SJCRH30 (cell line): Measurements from ENCODE around the gene GLRX3. TPM values are rescaled to one million over a fixed set of nuclear protein-coding genes. Genes with fewer than 3 reads are reported as not detected.

Experiments used
- DNase-seq, 2 experiments: peaks; one replicate each; pipeline ENCODE4 v3.0.0-alpha.2; 2015 to 2020
- H3K27ac ChIP-seq: fragments of 250-450 bp; sonication (Bioruptor Pico); 2 replicates; pipeline ENCODE4 v1.5.1; 2020; ENCODE audit warnings: mild to moderate bottlenecking, moderate library complexity
- H3K27me3 ChIP-seq: fragments of 250-450 bp; sonication (Bioruptor Pico); 2 replicates; pipeline ENCODE4 v1.5.1; 2020; ENCODE audit warnings: mild to moderate bottlenecking, moderate library complexity
- H3K36me3 ChIP-seq: fragments of 250-450 bp; sonication (Bioruptor Pico); 2 replicates; pipeline ENCODE4 v1.5.1; 2020; ENCODE audit warnings: mild to moderate bottlenecking, moderate library complexity
- H3K4me1 ChIP-seq: fragments of 250-450 bp; sonication (Bioruptor Pico); 2 replicates; pipeline ENCODE4 v1.5.1; 2020; ENCODE audit warnings: mild to moderate bottlenecking, moderate library complexity
- H3K4me3 ChIP-seq: fragments of 250-450 bp; sonication (Bioruptor Pico); 2 replicates; pipeline ENCODE4 v1.5.1; 2020; ENCODE audit warnings: mild to moderate bottlenecking, moderate library complexity
- H3K9me3 ChIP-seq: fragments of 250-450 bp; sonication (Bioruptor Pico); replicated peaks from 2 replicates; pipeline ENCODE4 v1.5.1; 2020; ENCODE audit warnings: mild to moderate bottlenecking, moderate library complexity
- total RNA-seq: library from RNA; depleted of rRNA; stranded (reverse); fragments of >200 nt; shearing (Covaris generic); gene quantifications from 2 replicates; pipeline ENCODE4 v1.2.3, GENCODE V29; 2014

GLRX3 gene
- total RNA-seq, 1 experiment from 2014 or later: 128 TPM

DNA sequence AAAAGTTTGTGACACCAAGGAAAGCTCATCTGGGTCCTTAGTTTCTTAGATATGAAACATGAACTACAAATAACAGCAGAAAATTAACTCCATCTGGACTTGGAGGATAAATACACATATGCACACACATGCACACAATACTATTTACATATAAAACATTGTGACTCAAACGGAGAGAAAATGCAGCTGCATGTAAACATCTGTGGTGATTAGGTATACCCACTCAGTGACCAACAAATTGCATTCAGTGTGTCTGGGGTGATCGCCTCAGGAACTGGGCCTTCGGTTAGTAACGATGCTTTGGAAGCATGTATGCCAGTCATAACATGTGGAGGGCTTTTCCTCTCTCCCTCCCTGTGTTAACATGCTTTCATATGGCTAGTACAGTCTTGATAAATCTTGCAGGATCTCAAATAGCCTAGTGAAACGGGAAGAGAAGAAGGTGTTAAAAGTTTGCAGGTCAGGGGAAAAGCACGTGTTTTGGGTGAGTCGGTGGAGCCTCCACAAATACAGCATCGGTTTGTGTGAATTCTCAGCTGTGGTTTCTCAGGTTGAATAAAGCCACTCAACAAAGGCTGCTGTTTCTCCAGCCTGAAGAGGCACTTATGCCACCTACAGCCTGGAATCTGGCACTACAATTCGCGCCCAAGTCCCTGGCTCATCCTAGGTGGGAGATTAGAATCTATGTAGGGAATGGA lies 8.7 kb upstream of the GLRX3 start:
- Histone ChIP-seq H3K9me3 (no peaks in the 10 kb centered on the region), H3K36me3 (no peaks in the 10 kb centered on the region), H3K4me1 (no peaks in the 10 kb centered on the region), H3K27ac (no peak overlapping the region), H3K4me3 (no peak overlapping the region), H3K27me3 (no peaks in the 10 kb centered on the region)
- peak; percentile 49 to 77 for DNase-seq

DNA sequence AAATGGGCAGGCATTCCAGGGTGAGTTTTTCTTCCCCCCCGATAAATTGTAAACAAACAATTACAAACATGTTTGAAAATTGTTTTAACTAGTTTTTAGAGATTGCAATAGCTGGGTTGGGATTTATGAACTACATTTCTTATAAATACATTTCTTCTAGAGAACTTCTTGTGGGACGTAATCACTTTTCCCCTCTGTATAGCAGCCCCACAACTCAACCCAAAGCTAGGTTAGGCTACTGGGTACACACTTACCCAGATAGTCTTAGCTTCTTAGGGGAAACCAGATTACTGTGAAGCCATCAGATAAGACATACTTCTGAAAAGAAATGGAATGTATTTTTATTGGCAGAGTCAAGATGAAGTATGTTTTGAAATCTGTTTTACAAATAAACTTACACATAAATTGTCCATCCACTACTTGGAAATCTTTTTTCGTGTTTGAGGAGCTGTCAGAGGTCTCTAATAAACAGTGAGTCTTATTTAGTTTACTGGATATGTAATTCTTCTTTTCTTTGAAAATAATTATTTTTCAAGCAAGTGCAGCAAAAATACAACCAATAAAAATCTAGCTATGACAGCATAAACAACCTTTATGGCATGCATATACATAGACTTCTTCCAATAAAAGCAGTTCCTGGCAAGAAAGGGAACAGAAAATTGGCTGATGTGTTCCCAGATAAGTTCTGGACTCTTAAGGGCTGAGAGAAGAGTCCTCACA lies 8.0 kb upstream of the GLRX3 start:
- DNase-seq: no peak
- Histone ChIP-seq H3K27ac (no peak overlapping the region), H3K4me3 (no peak overlapping the region), H3K4me1 (no peaks in the 10 kb centered on the region), H3K27me3 (no peaks in the 10 kb centered on the region), H3K9me3 (no peaks in the 10 kb centered on the region), H3K36me3 (no peaks in the 10 kb centered on the region)

GRCh38 chr10:130128922-130129321 lies 7.3 kb upstream of the GLRX3 start:
- no peak overlapping the region for H3K27ac ChIP-seq
- no peaks in the 10 kb centered on the region for H3K4me1 ChIP-seq
- no peaks in the 10 kb centered on the region for H3K27me3 ChIP-seq
- no peak for DNase-seq
- no peak overlapping the region for H3K4me3 ChIP-seq
- no peaks in the 10 kb centered on the region for H3K36me3 ChIP-seq
- no peaks in the 10 kb centered on the region for H3K9me3 ChIP-seq

- H3K9me3 ChIP-seq: no peaks in the 10 kb centered on the region
- H3K4me1 ChIP-seq: no peaks in the 10 kb centered on the region
- DNase-seq: no peak
- H3K36me3 ChIP-seq: no peaks in the 10 kb centered on the region
- peak overlapping the region; percentile 84 for H3K27ac ChIP-seq
- H3K4me3 ChIP-seq: peak overlapping the region; percentile 90
- H3K27me3 ChIP-seq: no peaks in the 10 kb centered on the region
These were observed 440 bp upstream of the GLRX3 start for GRCh38 chr10:130135676-130136225.

GRCh38 chr10:130137090-130137448 lies 878 bp downstream of the GLRX3 start:
- no peaks in the 10 kb centered on the region for H3K27me3 ChIP-seq
- peak overlapping the region; percentile 84; the same call in 1 of the 2 replicates for H3K27ac ChIP-seq
- peak overlapping the region; percentile 90 for H3K4me3 ChIP-seq
- no peaks in the 10 kb centered on the region for H3K4me1 ChIP-seq
- no peaks in the 10 kb centered on the region for H3K9me3 ChIP-seq
- no peaks in the 10 kb centered on the region for H3K36me3 ChIP-seq
- peak in 1 of 2 experiments; percentile 15 for DNase-seq

GRCh38 chr10:130137659-130138478 lies 1.7 kb downstream of the GLRX3 start:
- H3K27ac ChIP-seq: no peak overlapping the region
- no peak for DNase-seq
- H3K4me1 ChIP-seq: no peaks in the 10 kb centered on the region
- no peaks in the 10 kb centered on the region for H3K9me3 ChIP-seq
- no peaks in the 10 kb centered on the region for H3K27me3 ChIP-seq
- peaks cover 4% of the 10 kb centered on the region; the same call in 1 of the 2 replicates for H3K36me3 ChIP-seq
- peak overlapping the region; percentile 90 for H3K4me3 ChIP-seq

DNA sequence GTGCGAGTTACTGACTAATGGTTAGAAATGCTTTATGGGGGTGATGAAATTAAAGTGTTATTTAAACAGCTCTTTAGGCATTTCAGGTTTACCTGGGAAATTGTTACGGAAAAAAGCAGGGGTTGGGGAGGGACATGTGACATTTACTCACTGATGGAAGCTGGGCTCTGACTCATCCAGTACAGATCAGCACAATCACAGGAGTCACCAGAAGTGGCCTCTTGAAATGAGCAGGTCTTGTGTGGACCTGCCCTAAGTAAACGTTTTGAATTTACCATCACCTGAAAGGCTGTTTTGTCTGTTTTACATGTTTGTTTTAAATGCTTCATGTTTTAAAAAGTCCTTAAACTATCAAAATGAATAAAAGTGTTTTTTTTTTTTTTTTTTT lies 2.3 kb downstream of the GLRX3 start:
- Histone ChIP-seq H3K27ac (no peak overlapping the region), H3K36me3 (peaks cover 7% of the 10 kb centered on the region; the same call in 1 of the 2 replicates), H3K4me3 (no peak overlapping the region), H3K4me1 (no peaks in the 10 kb centered on the region), H3K27me3 (no peaks in the 10 kb centered on the region), H3K9me3 (no peaks in the 10 kb centered on the region)
- DNase-seq: no peak

GRCh38 chr10:130140425-130140824 lies 4.2 kb downstream of the GLRX3 start:
- Histone ChIP-seq H3K4me1 (no peaks in the 10 kb centered on the region), H3K9me3 (no peaks in the 10 kb centered on the region), H3K27ac (no peak overlapping the region), H3K27me3 (no peaks in the 10 kb centered on the region), H3K36me3 (peaks cover 7% of the 10 kb centered on the region; the same call in 1 of the 2 replicates), H3K4me3 (no peak overlapping the region)
- DNase-seq: no peak

DNA sequence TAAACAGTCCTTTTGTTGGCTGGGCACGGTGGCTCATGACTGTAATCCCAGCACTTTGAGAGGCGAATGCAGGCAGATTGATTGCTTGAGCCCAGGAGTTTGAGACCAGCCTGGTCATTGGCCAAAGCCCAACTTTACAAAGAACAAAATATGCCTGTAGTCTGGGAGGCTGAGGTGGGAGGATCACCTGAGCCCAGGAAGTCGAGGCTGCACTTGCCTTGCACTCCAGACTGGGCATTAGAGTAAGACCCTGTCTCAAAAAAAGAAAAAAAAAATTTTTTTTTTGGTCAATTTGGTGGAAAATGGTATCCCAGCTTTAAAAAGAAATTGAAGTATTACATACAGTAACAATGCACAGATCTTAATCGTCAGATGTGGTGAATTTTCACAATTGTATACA lies 4.8 kb downstream of the GLRX3 start:
- Histone ChIP-seq H3K27ac (no peak overlapping the region), H3K36me3 (peaks cover 10% of the 10 kb centered on the region; the same call in 1 of the 2 replicates), H3K4me3 (no peak overlapping the region), H3K4me1 (no peaks in the 10 kb centered on the region), H3K9me3 (no peaks in the 10 kb centered on the region), H3K27me3 (no peaks in the 10 kb centered on the region)
- DNase-seq: no peak

DNA sequence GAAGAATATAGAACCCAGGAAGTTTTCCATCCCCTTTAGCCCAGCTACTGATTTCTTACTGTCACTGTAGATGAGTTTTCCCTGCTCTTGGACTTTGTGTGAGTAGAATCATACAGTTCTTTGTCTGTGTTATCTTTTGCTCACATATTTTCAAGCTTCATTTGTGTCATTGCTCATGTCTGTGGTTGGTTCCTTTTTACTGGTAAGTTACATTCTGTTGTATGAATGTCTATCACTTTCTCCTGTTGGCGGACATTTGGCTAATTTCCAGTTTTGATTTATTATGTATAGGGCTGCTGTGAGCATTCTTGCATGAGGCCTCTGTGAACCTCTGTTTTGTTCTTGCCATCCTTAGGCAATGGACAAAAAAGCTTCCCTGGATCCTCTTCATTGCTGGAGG lies 5.3 kb downstream of the GLRX3 start:
- DNase-seq: no peak

GRCh38 chr10:130141878-130142277 lies 5.7 kb downstream of the GLRX3 start:
- Histone ChIP-seq H3K27me3 (no peaks in the 10 kb centered on the region), H3K4me3 (no peak overlapping the region), H3K27ac (no peak overlapping the region), H3K9me3 (no peaks in the 10 kb centered on the region), H3K36me3 (peaks cover 11% of the 10 kb centered on the region), H3K4me1 (no peaks in the 10 kb centered on the region)
- no peak for DNase-seq

More for the DNA sequence above, 5.3 kb downstream of the GLRX3 start:
- H3K36me3 ChIP-seq: peaks cover 11% of the 10 kb centered on the region
- H3K9me3 ChIP-seq: no peaks in the 10 kb centered on the region
- H3K27me3 ChIP-seq: no peaks in the 10 kb centered on the region
- H3K4me3 ChIP-seq: no peak overlapping the region
- H3K27ac ChIP-seq: no peak overlapping the region
- no peaks in the 10 kb centered on the region for H3K4me1 ChIP-seq

DNA sequence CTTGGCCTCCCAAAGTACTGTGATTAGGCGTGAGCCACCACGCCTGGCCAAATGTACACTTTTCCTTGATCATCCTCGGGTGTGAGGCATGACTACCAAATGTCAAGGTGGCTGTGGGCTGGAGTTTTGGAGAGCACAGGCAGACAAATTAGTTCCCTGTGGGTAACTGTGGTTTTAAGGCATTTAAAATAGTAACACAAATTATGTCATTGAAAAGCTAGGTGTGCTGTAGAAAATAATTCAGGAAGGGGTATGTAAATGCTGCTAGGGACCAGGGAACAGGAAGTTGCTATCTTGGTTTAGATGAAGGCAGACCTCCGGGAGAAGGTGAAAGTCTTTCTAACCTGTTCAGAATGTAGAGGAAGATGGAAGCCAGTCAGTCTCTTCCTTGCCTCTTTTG lies 9.9 kb downstream of the GLRX3 start:
- Histone ChIP-seq H3K36me3 (peaks cover 14% of the 10 kb centered on the region), H3K4me3 (no peak overlapping the region), H3K27ac (no peak overlapping the region), H3K4me1 (no peaks in the 10 kb centered on the region), H3K9me3 (no peaks in the 10 kb centered on the region), H3K27me3 (no peaks in the 10 kb centered on the region)
- DNase-seq: no peak

DNA sequence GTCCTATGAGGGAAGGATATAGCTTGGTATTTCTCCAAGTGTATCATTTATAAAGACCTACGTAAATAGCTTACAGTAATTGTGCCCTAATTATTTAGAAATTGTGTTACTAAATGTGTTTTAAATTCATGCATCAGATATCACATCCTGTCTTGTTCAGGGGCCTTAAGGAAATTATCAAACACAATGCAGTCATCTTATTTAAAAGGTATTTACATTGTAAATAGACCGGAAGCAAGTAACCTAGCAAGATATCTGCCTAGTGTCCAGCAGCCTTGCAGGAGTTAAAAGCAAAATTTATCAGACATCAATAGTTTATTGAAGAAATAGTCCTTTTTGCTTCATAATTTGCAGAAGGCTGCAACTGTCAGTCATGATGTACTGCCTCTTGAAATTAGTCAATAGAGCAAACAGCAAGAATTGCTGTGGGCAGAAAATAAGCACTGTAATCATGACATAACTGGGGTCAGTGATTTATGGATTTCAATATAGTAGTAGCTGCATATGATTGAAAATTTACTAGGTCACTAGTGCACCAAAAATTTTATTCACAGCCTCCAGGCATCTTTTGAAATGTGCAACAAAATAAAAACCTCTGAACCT lies 23.1 kb downstream of the GLRX3 start:
- H3K27me3 ChIP-seq: no peaks in the 10 kb centered on the region
- H3K4me3 ChIP-seq: no peak overlapping the region
- H3K4me1 ChIP-seq: no peaks in the 10 kb centered on the region
- no peaks in the 10 kb centered on the region for H3K9me3 ChIP-seq
- no peak overlapping the region for H3K27ac ChIP-seq
- no peak for DNase-seq
- no peaks in the 10 kb centered on the region for H3K36me3 ChIP-seq

GRCh38 chr10:130160775-130161174 lies 24.6 kb downstream of the GLRX3 start:
- Histone ChIP-seq H3K9me3 (no peaks in the 10 kb centered on the region), H3K27me3 (no peaks in the 10 kb centered on the region), H3K4me1 (no peaks in the 10 kb centered on the region), H3K4me3 (no peak overlapping the region), H3K36me3 (no peaks in the 10 kb centered on the region), H3K27ac (no peak overlapping the region)
- DNase-seq: no peak
